DOHH2 (cell line): ENCODE measurements around the gene ACTG2.

Experiments used
- H3F3A ChIP-seq: fragments of 200-600 bp; sonication (generic), shearing (Covaris generic); 2 replicates; pipeline ENCODE4 v1.6.0; 2016; ENCODE audit warnings: antibody characterized with exemption, mild to moderate bottlenecking; ENCODE audit not compliant: control insufficient read depth, insufficient read depth
- H3K27ac ChIP-seq: fragments of 200-600 bp; sonication (generic); 2 replicates; pipeline ENCODE4 v1.5.1; 2014; ENCODE audit warnings: low read depth, mild to moderate bottlenecking, low read length, moderate library complexity
- H3K27me3 ChIP-seq: fragments of 200-600 bp; sonication (generic); 2 replicates; pipeline ENCODE4 v1.6.1; 2014; ENCODE audit warnings: mild to moderate bottlenecking, low read length, mixed read lengths; ENCODE audit not compliant: control insufficient read depth
- H3K36me3 ChIP-seq: fragments of 200-600 bp; sonication (generic); 2 replicates; pipeline ENCODE4 v1.6.1; 2014; ENCODE audit warnings: mild to moderate bottlenecking, low read length, moderate library complexity, mixed read lengths; ENCODE audit not compliant: control insufficient read depth
- H3K4me1 ChIP-seq: fragments of 200-600 bp; sonication (generic); 2 replicates; pipeline ENCODE4 v1.6.1; 2014; ENCODE audit warnings: mild to moderate bottlenecking, low read length, mixed read lengths; ENCODE audit not compliant: control insufficient read depth
- H3K4me2 ChIP-seq: fragments of 200-600 bp; sonication (generic); 2 replicates; pipeline ENCODE4 v1.6.0; 2014; ENCODE audit warnings: mild to moderate bottlenecking, low read length, moderate library complexity
- H3K4me3 ChIP-seq: fragments of 200-600 bp; sonication (generic); 2 replicates; pipeline ENCODE4 v1.5.1; 2014; ENCODE audit warnings: mild to moderate bottlenecking, low read length, mixed read lengths
- H3K79me2 ChIP-seq: fragments of 200-600 bp; sonication (generic); 2 replicates; pipeline ENCODE4 v1.6.1; 2014; ENCODE audit warnings: mild to moderate bottlenecking, low read length, mixed read lengths; ENCODE audit not compliant: control insufficient read depth
- H3K9me2 ChIP-seq: fragments of 200-600 bp; sonication (generic); replicated peaks from 2 replicates; pipeline ENCODE4 v1.6.1; 2014; ENCODE audit warnings: mild to moderate bottlenecking, low read length, mixed read lengths; ENCODE audit not compliant: control insufficient read depth
- H3K9me3 ChIP-seq: fragments of 200-600 bp; sonication (generic); 2 replicates; pipeline ENCODE4 v1.6.1; 2014; ENCODE audit warnings: antibody characterized with exemption, low read length, mixed read lengths; ENCODE audit not compliant: control insufficient read depth, insufficient read depth
- H4K20me1 ChIP-seq: fragments of 200-600 bp; sonication (generic); 2 replicates; pipeline ENCODE4 v1.6.0; 2014; ENCODE audit warnings: low read depth, mild to moderate bottlenecking, antibody characterized with exemption, low read length, moderate library complexity; ENCODE audit not compliant: control insufficient read depth, insufficient read depth
- CTCF ChIP-seq: fragments of 200-600 bp; sonication (generic); IDR thresholded peaks from one replicate; pipeline ENCODE4 v1.5.1; 2014; ENCODE audit warnings: antibody characterized with exemption, mild to moderate bottlenecking, low read depth, low read length; ENCODE audit not compliant: poor library complexity, severe bottlenecking
- EZH2phosphoT487 ChIP-seq: fragments of 200-600 bp; sonication (generic); IDR thresholded peaks from 2 replicates; pipeline ENCODE4 v1.6.1; 2017; ENCODE audit warnings: borderline replicate concordance, mild to moderate bottlenecking, antibody characterized with exemption, low read length, moderate library complexity, mixed read lengths

ACTG2 gene

GRCh38 chr2:73896362-73897239 is 3.8 kb downstream of the ACTG2 start:
- no peaks in the 10 kb centered on the region for H3F3A ChIP-seq
- no peak overlapping the region for H3K4me3 ChIP-seq
- H3K79me2 ChIP-seq = no peaks in the 10 kb centered on the region
- TF ChIP-seq CTCF = no peak
- TF ChIP-seq EZH2phosphoT487 = no peak
- H3K4me2 ChIP-seq = no peak overlapping the region
- no peak overlapping the region for H3K27ac ChIP-seq
- H3K36me3 ChIP-seq = no peaks in the 10 kb centered on the region
- H3K9me3 ChIP-seq = no peaks in the 10 kb centered on the region
- H3K4me1 ChIP-seq = no peaks in the 10 kb centered on the region
- no peaks in the 10 kb centered on the region for H3K9me2 ChIP-seq
- H3K27me3 ChIP-seq = no peaks in the 10 kb centered on the region
- H4K20me1 ChIP-seq = no peaks in the 10 kb centered on the region

- no peaks in the 10 kb centered on the region for H3K9me3 ChIP-seq
- TF ChIP-seq EZH2phosphoT487 (no peak), CTCF (no peak)
- H3K4me1 ChIP-seq = no peaks in the 10 kb centered on the region
- H3K27me3 ChIP-seq = no peaks in the 10 kb centered on the region
- H3K9me2 ChIP-seq = no peaks in the 10 kb centered on the region
- no peaks in the 10 kb centered on the region for H3F3A ChIP-seq
- no peak overlapping the region for H3K4me2 ChIP-seq
- no peak overlapping the region for H3K4me3 ChIP-seq
- no peaks in the 10 kb centered on the region for H3K36me3 ChIP-seq
- no peak overlapping the region for H3K27ac ChIP-seq
- H3K79me2 ChIP-seq = no peaks in the 10 kb centered on the region
- no peaks in the 10 kb centered on the region for H4K20me1 ChIP-seq
These were observed 4.4 kb downstream of the ACTG2 start for GRCh38 chr2:73897240-73897583.

- H3K27me3 ChIP-seq = no peaks in the 10 kb centered on the region
- no peak overlapping the region for H3K4me2 ChIP-seq
- no peaks in the 10 kb centered on the region for H3K9me3 ChIP-seq
- H3F3A ChIP-seq = no peaks in the 10 kb centered on the region
- H3K79me2 ChIP-seq = no peaks in the 10 kb centered on the region
- no peaks in the 10 kb centered on the region for H3K4me1 ChIP-seq
- H3K9me2 ChIP-seq = no peaks in the 10 kb centered on the region
- H3K27ac ChIP-seq = no peak overlapping the region
- TF ChIP-seq CTCF (no peak), EZH2phosphoT487 (no peak)
- H4K20me1 ChIP-seq = no peaks in the 10 kb centered on the region
- H3K36me3 ChIP-seq = no peaks in the 10 kb centered on the region
- H3K4me3 ChIP-seq = no peak overlapping the region
These were observed 5.1 kb downstream of the ACTG2 start for GRCh38 chr2:73897934-73898333.
